ENCODE measurements around the gene THNSL1. TPM values are rescaled to one million over a fixed set of nuclear protein-coding genes. Genes with fewer than 3 reads are reported as not detected.

THNSL1 gene
- polyA plus RNA-seq, 1 of the 3 experiments (the other 2 are of a cell fraction) = 1.3 TPM

- Histone ChIP-seq H4K20me1 (ENCODE audit: insufficient read depth) (no peaks in the 10 kb centered on the region), H3K4me3 (ENCODE audit: low read depth in 2 of 2, low read length in 1 of 2) (no peak overlapping the region), H3K9me3 (no peaks in the 10 kb centered on the region), H3F3A (replicated peaks; ENCODE audit: insufficient read depth) (no peaks in the 10 kb centered on the region), H3K36me3 (replicated peaks in 1 of 2; ENCODE audit: control insufficient read depth in 1 of 2, insufficient read depth in 2 of 2, low read length in 1 of 2) (no peaks in the 10 kb centered on the region), H3K27me3 (ENCODE audit: insufficient read depth) (no peaks in the 10 kb centered on the region), H3K9ac (no peak overlapping the region), H3K4me1 (ENCODE audit: control insufficient read depth in 1 of 2, insufficient read depth in 2 of 2, low read depth in 1 of 2, low read length in 1 of 2) (peaks cover 0 to 4% of the 10 kb centered on the region in 2 experiments; a peak in 1 of 4 replicates), H3K27ac (ENCODE audit: low read depth in 2 of 2, low read length in 1 of 2) (no peak overlapping the region), H3K9me2 (no peaks in the 10 kb centered on the region), H3K4me2 (no peak overlapping the region), H3K79me2 (ENCODE audit: insufficient read depth) (no peaks in the 10 kb centered on the region), H2AFZ (ENCODE audit: low read depth) (no peak overlapping the region)
- TF ChIP-seq FOXM1 (IDR thresholded peaks at IDR 0.05; ENCODE audit: low read depth) (no peak), MEF2A (IDR thresholded peaks at IDR 0.05; ENCODE audit: borderline replicate concordance, low read depth) (no peak), NRF1 (IDR thresholded peaks at IDR 0.05; ENCODE audit: low read depth, low read length) (no peak), IRF3 (IDR thresholded peaks at IDR 0.05; ENCODE audit: low read depth, low read length) (no peak), CTCF (IDR thresholded peaks at IDR 0.05) (no peak), USF2 (IDR thresholded peaks at IDR 0.05; ENCODE audit: borderline replicate concordance, low read depth, low read length) (no peak), YY1 (IDR thresholded peaks at IDR 0.05; ENCODE audit: low read depth) (no peak), EZH2phosphoT487 (IDR thresholded peaks at IDR 0.05; ENCODE audit: borderline replicate concordance, low read depth) (no peak), ELF1 (IDR thresholded peaks at IDR 0.05) (no peak), RCOR1 (IDR thresholded peaks at IDR 0.05; ENCODE audit: low read length) (no peak), ZBTB33 (IDR thresholded peaks at IDR 0.05; ENCODE audit: borderline replicate concordance, low read depth) (no peak), PBX3 (IDR thresholded peaks at IDR 0.05) (no peak), RAD21 (IDR thresholded peaks at IDR 0.05; ENCODE audit: low read length) (no peak), TEAD4 (IDR thresholded peaks at IDR 0.05; ENCODE audit: borderline replicate concordance, insufficient read depth) (no peak), MXI1 (IDR thresholded peaks at IDR 0.05; ENCODE audit: low read depth, low read length) (no peak), FOXJ3 (CRISPR knock-in tag; IDR thresholded peaks at IDR 0.05) (no peak), MAX (IDR thresholded peaks at IDR 0.05; ENCODE audit: low read depth) (no peak), SIN3A (IDR thresholded peaks at IDR 0.05; ENCODE audit: borderline replicate concordance, low read depth, low read length) (no peak)
- no peak for DNase-seq
- CTCF ChIA-PET = interaction anchor here (1.3 to 4.6 kb wide), 3 partner anchors 10 to 429 kb away, joined by 3 to 30 read pairs (median 7); no protein-coding TSS in a partner anchor
- POLR2A ChIA-PET = no interaction called here
- 63% methylated on average over 1 of the region's 1 CpG for WGBS (ENCODE audit: low lambda C conversion rate)
Measured at GRCh38 chr10:25071227-25071626, 54.8 kb downstream of the THNSL1 start.

All from SK-N-SH (cell line).